B cell (primary cell): ENCODE measurements around the gene MCCD1.

Experiments used
- CTCF ChIP-seq: fragments of 200-600 bp; IDR thresholded peaks from one replicate; pipeline ENCODE4 v1.8.0; 2022; ENCODE audit warnings: antibody characterized with exemption, mild to moderate bottlenecking
- EZH2 ChIP-seq: IDR thresholded peaks from 2 replicates; pipeline ENCODE4 v1.6.1; 2012; ENCODE audit warnings: borderline replicate concordance, low read depth, mild to moderate bottlenecking, moderate library complexity, low read length; ENCODE audit not compliant: insufficient read depth, poor library complexity, severe bottlenecking

DNA sequence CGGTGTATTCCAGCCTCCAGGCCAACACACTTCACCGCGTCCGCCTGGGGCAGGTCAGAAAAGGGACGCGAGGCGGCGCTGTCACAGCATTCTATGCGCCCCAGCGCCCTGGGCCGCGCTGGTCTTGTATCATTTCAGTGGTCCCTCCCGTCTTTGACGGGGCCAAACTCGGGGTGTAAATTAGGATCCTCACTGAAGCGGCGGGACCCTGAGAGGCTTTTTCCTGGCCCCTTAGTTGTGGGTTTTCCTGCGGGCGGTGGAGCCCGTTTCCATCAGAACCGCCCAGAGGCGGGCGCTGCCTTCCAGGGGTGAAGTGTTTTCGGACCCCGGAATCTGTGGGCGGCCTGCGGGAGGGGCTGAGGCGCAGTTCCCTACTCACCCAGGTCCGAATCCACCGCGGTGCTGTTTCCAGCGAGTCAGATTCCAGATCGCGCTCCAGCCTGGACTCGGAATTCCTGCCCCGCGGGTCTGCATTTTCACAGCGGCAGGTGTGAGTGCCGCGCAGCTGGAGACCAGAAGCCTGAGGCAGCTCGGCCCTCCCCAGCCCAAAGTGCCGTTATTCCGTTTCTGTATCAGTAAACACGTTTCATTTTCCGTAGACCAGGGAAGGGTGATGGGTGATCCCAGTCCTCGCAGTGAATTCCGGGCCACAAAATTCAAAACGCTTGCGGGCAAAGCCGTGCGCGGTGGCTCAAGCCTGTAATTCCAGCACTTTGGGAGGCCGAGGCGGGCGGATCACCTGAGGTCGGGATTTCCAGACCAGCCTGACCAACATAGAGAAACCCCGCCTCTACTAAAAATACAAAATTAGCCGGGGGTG lies 34.7 kb upstream of the MCCD1 start:
- TF ChIP-seq CTCF (peak; percentile 88), EZH2 (no peak)
